ENCODE measurements around the gene UBE4B.
"Not testable (repeated sequence)": the region's sequence is repeated elsewhere in the genome, so short reads cannot be mapped to it uniquely, and the experiment has no call there.

Gene UBE4B

DNA sequence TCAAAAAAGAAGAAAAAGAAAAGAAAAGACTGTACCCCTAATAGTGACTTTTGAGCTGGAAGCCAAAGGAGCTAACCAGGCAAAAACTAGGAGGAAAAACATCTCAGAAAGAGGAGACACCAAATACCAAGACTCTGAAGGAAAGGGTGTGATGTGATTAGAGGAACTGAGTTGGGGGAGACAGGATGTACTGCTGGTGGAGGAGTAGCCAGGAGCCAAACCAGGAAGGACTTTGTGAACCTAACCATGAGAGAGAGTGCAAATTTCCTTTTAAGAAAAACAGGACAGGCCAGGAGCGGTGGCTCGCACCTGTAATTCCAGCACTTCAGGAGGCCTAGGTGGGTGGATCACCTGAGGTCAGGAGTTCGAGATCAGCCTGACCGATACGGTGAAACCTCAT lies 39.8 kb upstream of the UBE4B start:
- Histone ChIP-seq H2BK120ac (ENCODE audit: low read depth, low read length) (no peak overlapping the region), H3K23ac (ENCODE audit: low read length) (no peak overlapping the region), H3K56ac (ENCODE audit: low read length) (no peak overlapping the region), H3K79me1 (ENCODE audit: low read length) (no peaks in the 10 kb centered on the region), H4K8ac (ENCODE audit: low read depth, low read length) (no peak overlapping the region), H4K5ac (ENCODE audit: low read length) (no peak overlapping the region), H3K4me2 (ENCODE audit: low read length) (no peak overlapping the region), H3K9ac (ENCODE audit: low read length) (no peak overlapping the region), H2BK5ac (ENCODE audit: low read length) (no peak overlapping the region), H3K4me1 (ENCODE audit: control insufficient read depth, low read depth, low read length) (no peaks in the 10 kb centered on the region), H3K4me3 (ENCODE audit: low read length) (no peak overlapping the region), H3K36me3 (ENCODE audit: control insufficient read depth, insufficient read depth, low read length) (no peaks in the 10 kb centered on the region), H3K4ac (ENCODE audit: low read depth, low read length) (no peak overlapping the region), H2AK5ac (ENCODE audit: low read length) (no peak overlapping the region), H3K79me2 (ENCODE audit: control insufficient read depth, insufficient read depth, low read length) (no peaks in the 10 kb centered on the region), H3K27ac (ENCODE audit: low read depth, low read length) (no peak overlapping the region), H3K18ac (ENCODE audit: low read length) (no peak overlapping the region), H3K27me3 (ENCODE audit: insufficient read depth, low read length, poor library complexity) (peaks cover 8% of the 10 kb centered on the region), H2BK15ac (replicated peaks; ENCODE audit: low read depth) (no peak overlapping the region)
- no CpG with 5 or more reads among the region's 5 CpGs for WGBS (ENCODE audit: extremely low coverage, insufficient coverage, low lambda C conversion rate)
- DNase-seq: no peak

DNA sequence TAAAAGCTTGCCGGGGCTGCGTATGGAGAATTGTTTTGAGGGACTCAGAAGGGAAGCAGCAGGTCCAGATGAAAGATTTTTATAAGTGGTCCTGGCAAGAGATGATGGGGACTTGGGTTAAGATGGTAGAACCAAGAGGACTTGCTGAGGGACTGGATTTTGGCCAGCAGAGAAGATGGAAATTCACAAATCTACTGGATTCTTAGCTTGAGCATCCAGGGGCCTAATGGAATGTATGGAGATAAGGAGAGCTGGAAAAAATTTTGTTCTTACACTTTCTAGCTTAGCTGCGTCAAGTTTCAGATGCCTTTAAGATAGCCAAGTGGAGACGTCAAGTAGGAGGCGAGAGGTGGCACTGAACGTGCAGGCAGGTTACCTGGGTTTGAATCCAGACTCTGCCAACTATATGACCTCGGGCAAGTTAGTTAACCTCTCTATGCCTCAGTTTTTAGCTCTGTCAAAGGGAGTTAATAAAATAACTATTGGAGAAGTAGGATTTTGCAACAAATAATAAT lies 39.1 kb upstream of the UBE4B start:
- no CpG with 5 or more reads among the region's 7 CpGs for WGBS (ENCODE audit: extremely low coverage, insufficient coverage, low lambda C conversion rate)

DNA sequence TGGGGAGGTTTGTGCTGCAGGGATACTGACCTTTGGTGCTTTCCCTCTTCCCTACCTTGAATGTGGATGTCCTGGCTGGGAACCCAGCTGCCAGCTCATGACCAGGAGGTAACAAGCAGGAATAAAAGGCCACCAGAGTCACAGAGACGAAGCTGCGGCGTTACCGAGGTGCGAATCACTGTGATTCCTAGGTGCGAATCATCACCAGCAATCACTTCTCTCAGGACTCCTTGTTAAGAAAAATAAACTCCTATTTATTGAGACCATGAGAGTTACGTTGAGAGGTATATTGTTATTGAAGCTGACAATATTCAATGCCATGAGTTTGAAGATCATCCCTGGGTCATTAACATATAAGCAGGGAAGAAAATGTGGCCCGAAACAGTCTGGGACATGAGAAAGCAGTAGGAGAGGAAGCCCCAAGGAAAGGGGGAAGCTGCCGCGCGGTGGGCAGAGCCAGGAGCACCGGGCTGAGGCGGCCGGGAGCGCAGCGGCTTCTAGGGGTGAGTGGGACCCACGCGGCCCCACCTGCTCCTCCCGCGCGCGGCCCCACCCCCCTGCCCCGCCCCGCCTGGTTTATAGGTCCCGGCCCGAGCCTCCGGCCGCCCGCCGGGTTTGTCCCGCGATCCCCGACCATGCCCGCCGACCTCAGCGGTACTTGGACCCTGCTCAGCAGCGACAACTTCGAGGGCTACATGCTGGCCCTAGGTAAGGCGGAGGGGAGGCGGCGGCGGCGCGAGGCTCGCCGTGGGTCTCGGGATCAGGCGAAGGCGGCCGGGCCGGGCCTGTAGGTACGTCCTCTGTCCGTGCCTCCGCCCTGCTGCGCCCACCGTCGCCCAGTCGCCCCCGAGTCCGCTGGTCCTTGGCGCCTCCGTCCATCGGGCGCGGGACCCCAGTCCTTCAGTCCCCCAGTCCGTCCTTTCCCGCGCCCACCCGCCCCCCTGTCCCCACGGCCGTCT lies 35.9 kb upstream of the UBE4B start, which contains the start of gene RBP7:
Gene RBP7, plus strand, starts transcription at position 605 of the 959 bp plus-strand sequence. Its CDS starts 31 bp downstream, at position 636.
- Histone ChIP-seq H4K5ac (ENCODE audit: low read length) (no peak within 1 kb of the TSS), H3K27me3 (ENCODE audit: insufficient read depth, low read length, poor library complexity) (peaks cover 10% of the 10 kb centered on the region), H3K4ac (ENCODE audit: low read depth, low read length) (no peak within 1 kb of the TSS), H3K56ac (ENCODE audit: low read length) (peak within 1 kb of the TSS; percentile 53), H3K79me2 (ENCODE audit: control insufficient read depth, insufficient read depth, low read length) (no peaks in the 10 kb centered on the region), H4K8ac (ENCODE audit: low read depth, low read length) (no peak within 1 kb of the TSS), H2BK5ac (ENCODE audit: low read length) (no peak within 1 kb of the TSS), H3K4me1 (ENCODE audit: control insufficient read depth, low read depth, low read length) (no peaks in the 10 kb centered on the region), H3K36me3 (ENCODE audit: control insufficient read depth, insufficient read depth, low read length) (no peaks in the 10 kb centered on the region), H2BK120ac (ENCODE audit: low read depth, low read length) (no peak within 1 kb of the TSS), H2AK5ac (ENCODE audit: low read length) (no peak within 1 kb of the TSS), H3K4me2 (ENCODE audit: low read length) (peak within 1 kb of the TSS; percentile 10), H3K4me3 (ENCODE audit: low read length) (no peak within 1 kb of the TSS), H2BK15ac (replicated peaks; ENCODE audit: low read depth) (no peak within 1 kb of the TSS), H3K27ac (ENCODE audit: low read depth, low read length) (no peak within 1 kb of the TSS), H3K9ac (ENCODE audit: low read length) (no peak within 1 kb of the TSS), H3K18ac (ENCODE audit: low read length) (no peak within 1 kb of the TSS), H3K23ac (ENCODE audit: low read length) (no peak within 1 kb of the TSS), H3K79me1 (ENCODE audit: low read length) (no peaks in the 10 kb centered on the region)
- peak; percentile 35 for DNase-seq
- no CpG with 5 or more reads among the region's 71 CpGs for WGBS (ENCODE audit: extremely low coverage, insufficient coverage, low lambda C conversion rate)

More for the DNA sequence above, 39.1 kb upstream of the UBE4B start:
- H2BK5ac ChIP-seq (ENCODE audit: low read length): no peak overlapping the region
- H2BK120ac ChIP-seq (ENCODE audit: low read depth, low read length): no peak overlapping the region
- peaks cover 10% of the 10 kb centered on the region for H3K27me3 ChIP-seq (ENCODE audit: insufficient read depth, low read length, poor library complexity)
- no peak overlapping the region for H3K4me2 ChIP-seq (ENCODE audit: low read length)
- no peak overlapping the region for H3K4ac ChIP-seq (ENCODE audit: low read depth, low read length)
- H4K8ac ChIP-seq (ENCODE audit: low read depth, low read length): no peak overlapping the region
- H3K79me1 ChIP-seq (ENCODE audit: low read length): no peaks in the 10 kb centered on the region
- no peaks in the 10 kb centered on the region for H3K36me3 ChIP-seq (ENCODE audit: control insufficient read depth, insufficient read depth, low read length)
- no peak overlapping the region for H2AK5ac ChIP-seq (ENCODE audit: low read length)
- no peak overlapping the region for H3K27ac ChIP-seq (ENCODE audit: low read depth, low read length)
- no peaks in the 10 kb centered on the region for H3K79me2 ChIP-seq (ENCODE audit: control insufficient read depth, insufficient read depth, low read length)
- H3K9ac ChIP-seq (ENCODE audit: low read length): no peak overlapping the region
- no peak overlapping the region for H3K56ac ChIP-seq (ENCODE audit: low read length)
- no peak overlapping the region for H3K18ac ChIP-seq (ENCODE audit: low read length)
- H3K23ac ChIP-seq (ENCODE audit: low read length): no peak overlapping the region
- H3K4me3 ChIP-seq (ENCODE audit: low read length): no peak overlapping the region
- no peak overlapping the region for H4K5ac ChIP-seq (ENCODE audit: low read length)
- DNase-seq: no peak
- H2BK15ac ChIP-seq (replicated peaks; ENCODE audit: low read depth): no peak overlapping the region
- no peaks in the 10 kb centered on the region for H3K4me1 ChIP-seq (ENCODE audit: control insufficient read depth, low read depth, low read length)

- Histone ChIP-seq H3K27me3 (ENCODE audit: insufficient read depth, low read length, poor library complexity) (peaks cover 10% of the 10 kb centered on the region), H3K9ac (ENCODE audit: low read length) (no peak overlapping the region), H2BK5ac (ENCODE audit: low read length) (no peak overlapping the region), H4K8ac (ENCODE audit: low read depth, low read length) (no peak overlapping the region), H3K18ac (ENCODE audit: low read length) (no peak overlapping the region), H3K27ac (ENCODE audit: low read depth, low read length) (no peak overlapping the region), H3K4ac (ENCODE audit: low read depth, low read length) (no peak overlapping the region), H3K23ac (ENCODE audit: low read length) (no peak overlapping the region), H4K5ac (ENCODE audit: low read length) (no peak overlapping the region), H2BK120ac (ENCODE audit: low read depth, low read length) (no peak overlapping the region), H3K4me3 (ENCODE audit: low read length) (no peak overlapping the region), H3K79me2 (ENCODE audit: control insufficient read depth, insufficient read depth, low read length) (no peaks in the 10 kb centered on the region), H3K4me2 (ENCODE audit: low read length) (no peak overlapping the region), H2AK5ac (ENCODE audit: low read length) (no peak overlapping the region), H3K36me3 (ENCODE audit: control insufficient read depth, insufficient read depth, low read length) (no peaks in the 10 kb centered on the region), H2BK15ac (replicated peaks; ENCODE audit: low read depth) (no peak overlapping the region), H3K4me1 (ENCODE audit: control insufficient read depth, low read depth, low read length) (no peaks in the 10 kb centered on the region), H3K56ac (ENCODE audit: low read length) (no peak overlapping the region), H3K79me1 (ENCODE audit: low read length) (no peaks in the 10 kb centered on the region)
- no CpG with 5 or more reads among the region's 8 CpGs for WGBS (ENCODE audit: extremely low coverage, insufficient coverage, low lambda C conversion rate)
- no peak for DNase-seq
Observed at GRCh38 chr1:10001016-10001665, 31.6 kb upstream of the UBE4B start.

- not testable (repeated sequence) for DNase-seq; H3K79me2 ChIP-seq (ENCODE audit: control insufficient read depth, insufficient read depth, low read length); H3K27me3 ChIP-seq (ENCODE audit: insufficient read depth, low read length, poor library complexity); H4K5ac ChIP-seq (ENCODE audit: low read length); H3K18ac ChIP-seq (ENCODE audit: low read length); H3K56ac ChIP-seq (ENCODE audit: low read length); H4K8ac ChIP-seq (ENCODE audit: low read depth, low read length); H2BK15ac ChIP-seq (replicated peaks; ENCODE audit: low read depth); H3K36me3 ChIP-seq (ENCODE audit: control insufficient read depth, insufficient read depth, low read length); H3K79me1 ChIP-seq (ENCODE audit: low read length); H2AK5ac ChIP-seq (ENCODE audit: low read length); H3K4me1 ChIP-seq (ENCODE audit: control insufficient read depth, low read depth, low read length); H3K23ac ChIP-seq (ENCODE audit: low read length); H3K4me3 ChIP-seq (ENCODE audit: low read length); H3K4ac ChIP-seq (ENCODE audit: low read depth, low read length); H2BK5ac ChIP-seq (ENCODE audit: low read length); H3K27ac ChIP-seq (ENCODE audit: low read depth, low read length); H3K9ac ChIP-seq (ENCODE audit: low read length); H3K4me2 ChIP-seq (ENCODE audit: low read length); H2BK120ac ChIP-seq (ENCODE audit: low read depth, low read length)
- WGBS (ENCODE audit: extremely low coverage, insufficient coverage, low lambda C conversion rate): no CpG with 5 or more reads among the region's 8 CpGs
Observed at GRCh38 chr1:10005248-10005647, 27.5 kb upstream of the UBE4B start.

Measured in mesendoderm (in vitro differentiated cells).